CD4-positive, alpha-beta T cell treated with Interleukin-15 for 4 hours (primary cell): ENCODE measurements around the gene LVRN.

Experiments used
- DNase-seq: peaks from one replicate; pipeline ENCODE4 v3.0.0-alpha.2; 2020; ENCODE audit warnings: low spot score

Gene LVRN

DNA sequence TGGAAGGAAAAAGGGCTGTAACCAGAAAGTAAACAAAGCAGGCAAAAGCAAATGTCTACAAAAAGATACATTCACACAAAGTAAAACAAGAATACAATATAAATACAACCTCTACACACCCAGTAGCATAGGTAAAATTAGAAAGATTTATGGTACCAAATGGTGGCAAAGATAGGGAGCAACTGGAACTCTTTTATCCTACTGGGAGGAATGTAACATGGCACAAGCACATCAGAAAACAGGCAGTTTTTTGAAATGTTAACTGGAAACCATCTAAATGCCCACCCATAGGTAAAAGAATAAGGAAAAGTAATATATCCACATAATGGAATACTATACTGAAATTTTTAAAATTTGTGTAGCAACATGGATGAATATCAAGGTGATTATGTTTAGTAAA lies 61.3 kb downstream of the LVRN start:
- no peak for DNase-seq

DNA sequence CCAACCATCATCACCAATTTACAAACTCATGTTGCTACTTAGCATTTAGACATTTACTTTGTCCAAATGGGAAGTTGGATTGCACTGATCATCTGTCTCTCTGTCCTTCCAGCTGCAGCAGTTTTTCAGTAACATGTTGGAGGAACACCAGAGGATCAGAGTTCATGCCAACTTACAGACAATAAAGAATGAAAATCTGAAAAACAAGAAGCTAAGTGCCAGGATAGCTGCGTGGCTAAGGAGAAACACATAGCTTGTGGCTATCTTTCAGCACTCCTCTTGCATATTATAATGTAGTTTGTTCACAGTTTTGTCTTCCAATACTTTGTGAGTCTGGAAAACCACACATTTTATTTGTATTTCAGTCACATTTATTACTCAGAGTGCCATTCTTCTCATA lies 63.6 kb downstream of the LVRN start:
- no peak for DNase-seq

DNA sequence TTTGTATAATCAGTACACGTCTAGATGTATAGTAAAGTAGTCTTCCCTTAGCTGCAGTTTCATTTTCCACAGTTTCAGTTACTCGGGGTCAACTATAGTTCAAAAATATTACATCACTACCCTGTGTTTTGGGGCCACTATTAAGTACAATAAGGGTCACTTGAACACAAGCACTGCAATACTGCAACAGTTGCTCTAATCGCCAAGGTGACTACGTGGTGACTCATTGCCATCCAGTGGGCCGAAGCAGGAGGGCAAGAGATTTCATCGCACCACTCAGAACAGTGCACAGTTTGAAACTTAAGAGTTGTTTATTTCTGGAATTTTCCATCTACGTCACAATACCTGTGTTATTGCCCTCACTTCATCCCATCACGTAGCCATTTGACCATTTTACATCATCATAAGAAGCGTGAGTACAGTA lies 69.8 kb downstream of the LVRN start, which contains the start of gene ARL14EPL:
Gene ARL14EPL (plus strand): TSS at position 379 of the 424 bp plus-strand sequence. CDS start 18,994 bp downstream, outside the sequence.
- DNase-seq = peak; percentile 2

DNA sequence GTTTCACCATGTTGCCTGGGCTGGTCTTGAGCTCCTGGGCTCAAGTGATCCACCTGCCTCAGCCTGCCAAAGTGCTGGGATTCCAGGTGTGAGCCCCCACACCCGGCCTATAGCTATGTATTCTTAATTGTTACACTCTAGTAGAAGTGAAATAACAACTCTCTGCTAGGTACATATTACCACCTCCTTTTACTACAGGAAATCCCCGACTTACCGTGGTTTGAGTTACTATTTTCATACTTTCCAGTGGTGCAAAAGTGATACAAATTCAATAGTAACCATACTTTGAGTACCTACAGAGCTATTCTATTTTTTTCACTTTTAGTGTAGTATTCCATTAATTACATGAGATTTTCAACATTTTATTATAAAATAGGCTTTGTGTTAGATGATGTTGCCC lies 70.7 kb downstream of the LVRN start:
- DNase-seq = no peak

DNA sequence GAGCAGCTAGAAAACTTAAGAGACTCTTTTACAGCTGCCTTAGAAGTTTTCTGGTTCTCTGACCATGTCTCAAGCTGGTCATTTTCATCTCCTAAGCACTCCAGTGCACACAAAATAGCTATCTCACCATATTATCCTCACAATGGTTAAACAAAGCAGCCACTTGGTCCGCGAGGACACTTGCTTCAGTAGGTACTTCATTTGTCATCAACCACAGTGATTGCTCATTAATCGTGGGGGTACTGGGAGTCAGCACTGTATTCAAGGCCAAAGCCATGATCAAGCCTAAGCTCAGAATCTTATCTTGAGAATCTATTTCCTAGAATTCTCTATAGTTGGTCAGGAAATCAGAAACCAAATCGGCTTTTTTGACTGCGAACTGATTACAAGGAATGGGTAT lies 72.8 kb downstream of the LVRN start:
- DNase-seq = no peak

DNA sequence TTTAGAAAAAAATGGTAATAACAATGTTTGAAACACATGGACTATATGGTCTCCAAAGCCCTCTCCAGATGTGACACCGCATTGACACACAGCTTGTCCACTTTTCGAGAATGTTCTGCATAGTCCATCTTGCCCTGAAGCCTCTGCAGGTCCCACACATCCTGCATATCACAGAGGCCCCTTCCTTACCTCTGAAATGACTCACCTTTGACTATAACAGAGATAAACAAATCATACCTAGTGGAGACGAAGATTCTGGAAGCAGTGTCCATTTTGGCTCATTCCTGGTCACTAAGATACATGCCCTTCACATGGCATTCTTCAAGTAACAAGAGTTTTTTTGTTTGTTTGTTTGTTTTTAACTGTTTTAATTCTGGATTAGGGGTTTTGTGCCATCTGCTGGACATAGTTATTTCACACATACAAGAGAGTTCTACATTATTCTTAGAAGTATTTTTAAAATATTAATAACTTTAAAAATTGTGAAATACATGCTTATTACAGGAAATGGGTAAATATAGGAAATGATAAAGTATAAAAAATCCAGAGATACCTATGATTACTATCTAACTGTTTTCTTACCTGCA lies 75.1 kb downstream of the LVRN start:
- no peak for DNase-seq

DNA sequence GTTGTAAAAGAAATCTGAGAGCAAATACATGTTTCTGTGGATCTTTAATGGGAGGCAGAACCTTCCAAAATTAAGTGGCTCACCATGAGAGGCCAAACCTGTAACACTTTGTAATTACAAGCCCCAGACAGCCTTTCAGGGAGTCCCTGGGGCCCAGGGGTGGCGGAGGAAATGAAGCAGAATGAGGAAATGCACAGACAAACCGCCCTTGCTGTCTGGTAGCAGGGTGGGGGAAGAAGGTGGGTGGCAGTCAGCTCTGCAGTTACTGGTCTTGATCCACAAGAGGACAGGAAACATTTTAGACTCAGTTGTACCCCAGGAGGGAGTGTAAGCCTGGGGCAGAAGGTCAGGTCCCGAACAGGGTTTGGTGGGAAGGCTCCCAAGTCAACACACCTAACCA lies 76.5 kb downstream of the LVRN start:
- no peak for DNase-seq

DNA sequence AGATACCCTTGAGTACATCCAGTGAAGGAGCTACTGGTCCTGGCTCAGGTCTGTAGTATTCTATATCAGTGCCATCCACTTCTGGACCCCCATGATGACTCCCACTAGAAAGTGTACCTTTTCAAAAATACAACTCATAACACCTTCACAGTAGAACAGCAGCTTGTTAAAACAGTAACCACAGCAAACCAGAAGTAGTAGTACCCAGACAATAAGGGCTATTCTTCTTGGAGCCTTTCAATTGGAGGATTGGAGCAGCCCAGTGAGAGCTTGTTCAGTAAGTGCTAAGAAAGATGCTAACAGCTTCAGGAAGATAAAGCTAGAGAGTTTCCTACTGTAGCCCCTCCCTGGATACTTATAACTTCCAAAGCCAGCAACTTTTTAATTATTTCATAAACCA lies 80.1 kb downstream of the LVRN start:
- DNase-seq = no peak

DNA sequence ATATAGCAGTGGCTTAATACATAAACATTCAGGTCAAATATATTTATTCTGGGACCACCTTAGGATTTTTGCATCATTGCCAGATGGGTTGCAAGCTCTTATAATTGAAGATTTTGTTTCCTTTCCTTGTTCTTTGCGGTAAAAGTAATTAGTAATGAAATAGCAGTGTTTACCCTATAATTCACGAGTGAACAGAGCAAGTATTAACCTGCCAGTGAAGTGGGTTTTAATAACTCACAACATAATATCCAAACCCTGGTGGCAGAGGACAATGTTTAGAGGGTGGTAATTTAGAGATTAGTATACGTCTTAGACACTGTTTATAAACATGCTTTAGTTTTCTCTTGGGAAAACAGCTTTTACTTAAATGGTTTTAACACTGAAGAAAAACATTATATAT lies 81.8 kb downstream of the LVRN start:
- DNase-seq = no peak

DNA sequence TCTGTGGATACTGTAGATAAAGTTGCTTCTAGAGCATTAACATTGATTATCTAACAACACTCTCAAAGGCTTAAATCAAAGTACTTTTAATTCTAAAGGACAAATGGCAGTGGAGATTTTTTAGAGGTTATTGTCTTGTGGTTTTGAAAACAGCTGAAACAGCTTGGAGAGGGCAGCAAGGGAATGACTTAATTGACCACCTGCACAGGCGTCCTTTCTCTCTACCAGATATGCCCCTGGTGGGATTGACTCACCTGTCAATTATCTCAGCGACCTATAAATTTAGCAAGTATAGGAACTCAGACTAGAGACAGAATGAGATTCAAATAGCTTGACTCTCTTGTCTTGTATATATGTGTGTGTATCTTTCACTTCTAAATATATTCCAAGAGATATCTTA lies 83.5 kb downstream of the LVRN start:
- no peak for DNase-seq

DNA sequence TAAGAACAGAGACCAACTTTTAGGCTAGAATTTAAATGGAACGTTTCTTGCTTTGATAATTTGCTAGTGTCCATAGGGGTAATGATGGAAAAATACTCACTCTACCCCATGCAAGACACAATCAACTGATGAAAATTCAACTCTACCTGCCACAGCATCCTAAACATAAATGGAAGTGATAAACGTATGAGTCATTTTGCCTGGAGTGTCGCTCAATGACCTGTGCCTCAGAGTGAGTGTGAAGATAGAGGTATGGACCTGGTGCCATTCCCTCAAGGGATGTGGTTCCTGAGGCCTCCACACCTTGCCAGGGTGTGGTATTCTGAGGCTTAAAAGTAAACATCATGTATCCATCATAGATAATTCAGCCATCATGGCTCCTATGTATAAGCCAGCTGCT lies 84.0 kb downstream of the LVRN start:
- no peak for DNase-seq

DNA sequence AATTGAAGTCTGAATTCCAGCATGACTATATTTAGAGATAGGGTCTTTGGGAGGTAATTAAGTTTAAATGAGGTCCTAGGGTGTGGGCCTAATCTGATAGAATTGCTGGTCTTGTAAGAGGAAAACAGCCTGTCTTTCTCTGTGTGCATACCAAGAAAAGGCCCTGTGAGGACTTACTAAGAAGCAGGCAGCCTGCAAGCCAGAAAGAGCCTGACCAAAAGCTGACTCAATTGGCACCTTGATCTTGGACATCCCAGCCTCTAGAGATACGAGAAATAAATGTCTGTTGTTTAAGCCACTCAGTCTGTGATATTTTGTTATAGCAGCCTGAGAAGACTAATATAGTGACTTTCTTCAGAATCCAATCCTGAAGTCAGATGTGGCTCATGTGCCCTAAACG lies 84.5 kb downstream of the LVRN start:
- DNase-seq = no peak

DNA sequence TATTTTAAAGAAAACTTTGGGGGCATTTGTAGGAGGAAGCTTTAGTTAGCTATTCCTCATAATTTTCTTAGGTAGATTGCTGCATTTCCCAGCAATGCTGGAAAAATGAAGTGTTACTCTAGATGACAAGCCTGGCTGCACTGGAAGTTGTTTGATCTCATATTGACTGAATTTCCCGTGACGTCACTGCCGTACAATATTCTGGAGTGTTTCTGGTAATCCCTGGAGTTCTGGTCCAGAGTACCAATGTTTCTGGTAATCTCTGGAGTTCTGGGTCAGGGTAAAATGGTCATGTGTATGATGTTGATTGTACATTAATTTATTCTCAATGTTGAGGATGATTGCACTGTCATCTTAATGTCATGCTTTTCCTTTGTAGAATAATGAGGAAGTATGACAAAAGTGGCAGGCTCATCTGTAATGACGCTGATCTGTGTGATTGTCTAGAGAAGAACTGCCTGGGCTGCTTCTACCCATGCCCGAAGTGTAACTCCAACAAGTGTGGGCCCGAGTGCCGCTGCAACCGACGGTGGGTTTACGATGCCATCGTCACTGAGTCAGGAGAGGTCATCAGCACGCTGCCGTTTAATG lies 96.2 kb downstream of the LVRN start:
- DNase-seq = no peak

DNA sequence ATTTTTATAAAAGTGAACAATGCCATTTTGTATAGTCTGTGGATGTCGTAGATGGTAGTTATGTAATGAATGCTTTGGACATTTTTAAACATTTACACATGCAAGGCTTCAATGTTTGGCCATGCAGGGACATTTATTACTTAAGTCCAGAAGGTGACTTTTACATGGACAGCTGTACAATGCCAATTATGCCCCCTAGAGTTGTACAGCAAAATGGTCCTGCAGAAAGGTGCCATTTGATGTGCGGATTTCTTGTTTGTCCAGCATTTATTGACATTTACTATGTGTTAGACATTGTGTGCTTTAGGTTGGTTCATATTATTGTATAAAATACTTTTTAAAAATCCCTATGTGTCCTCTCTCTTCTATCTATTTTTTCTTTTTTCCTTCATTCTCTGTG lies 100.1 kb downstream of the LVRN start:
- no peak for DNase-seq

DNA sequence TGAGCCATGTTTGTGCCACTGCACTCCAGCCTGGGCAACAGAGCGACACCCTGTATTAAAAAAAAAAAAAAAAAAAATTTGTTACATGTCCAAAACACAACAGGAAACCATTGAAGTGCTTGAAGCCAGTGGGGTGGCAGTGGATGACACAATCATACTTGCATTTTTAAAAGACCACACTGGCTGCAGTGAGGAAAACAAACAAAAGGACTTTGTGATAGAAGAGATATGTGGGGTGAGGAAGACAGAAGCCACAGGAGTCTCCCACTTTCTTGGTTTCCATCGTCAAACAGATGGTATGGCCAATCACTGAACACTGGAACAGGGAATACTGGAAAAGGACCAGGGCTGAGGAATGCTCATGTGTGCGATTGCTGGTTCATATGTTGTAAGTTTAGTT lies 101.7 kb downstream of the LVRN start:
- no peak for DNase-seq

DNA sequence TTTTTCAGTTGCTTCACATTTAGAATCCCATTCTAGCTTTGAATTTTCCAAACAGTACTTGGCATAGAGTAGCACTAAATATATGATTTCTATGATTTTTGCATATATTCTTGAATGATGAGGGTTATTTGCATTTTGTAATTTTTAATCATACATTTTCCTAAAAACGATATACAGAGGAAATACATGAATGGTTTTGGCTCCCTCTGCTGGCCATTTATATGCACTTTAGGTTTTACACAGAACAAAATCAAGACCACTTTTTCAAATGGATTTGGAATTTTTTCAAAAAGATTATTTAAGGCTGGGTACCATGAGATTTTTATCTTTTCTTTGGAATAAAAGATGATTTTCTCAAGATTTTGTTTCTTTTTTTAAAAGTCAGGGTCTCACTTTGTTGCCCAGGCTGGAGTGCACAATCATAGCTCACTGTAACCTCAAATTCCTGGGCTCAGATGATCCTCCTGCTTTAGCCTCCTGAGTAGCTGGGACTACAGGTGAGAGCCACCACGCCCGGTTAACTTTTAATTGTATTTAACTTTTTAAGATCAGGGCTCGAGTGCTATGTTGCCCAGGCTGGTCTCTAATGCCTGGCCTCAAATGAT lies 105.9 kb downstream of the LVRN start:
- DNase-seq = peak; percentile 56

DNA sequence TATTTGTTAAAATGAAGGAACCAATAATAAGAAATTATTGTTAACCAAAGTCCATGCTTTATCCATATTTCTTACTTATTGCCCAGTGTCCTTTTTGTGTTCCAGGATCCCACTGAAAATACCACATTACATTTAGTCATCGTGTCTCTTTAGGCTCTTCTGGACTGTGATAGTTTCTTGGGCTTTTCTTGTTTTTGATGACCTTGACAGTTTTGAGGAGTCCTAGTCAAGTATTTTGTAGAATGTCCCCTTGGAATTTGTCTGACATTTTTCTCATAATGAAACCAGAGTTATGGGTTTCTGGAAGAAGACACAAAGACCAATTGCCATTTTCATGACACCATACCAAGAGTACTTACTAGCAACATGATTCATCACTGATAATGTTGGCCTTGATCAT lies 108.9 kb downstream of the LVRN start:
- DNase-seq = no peak

DNA sequence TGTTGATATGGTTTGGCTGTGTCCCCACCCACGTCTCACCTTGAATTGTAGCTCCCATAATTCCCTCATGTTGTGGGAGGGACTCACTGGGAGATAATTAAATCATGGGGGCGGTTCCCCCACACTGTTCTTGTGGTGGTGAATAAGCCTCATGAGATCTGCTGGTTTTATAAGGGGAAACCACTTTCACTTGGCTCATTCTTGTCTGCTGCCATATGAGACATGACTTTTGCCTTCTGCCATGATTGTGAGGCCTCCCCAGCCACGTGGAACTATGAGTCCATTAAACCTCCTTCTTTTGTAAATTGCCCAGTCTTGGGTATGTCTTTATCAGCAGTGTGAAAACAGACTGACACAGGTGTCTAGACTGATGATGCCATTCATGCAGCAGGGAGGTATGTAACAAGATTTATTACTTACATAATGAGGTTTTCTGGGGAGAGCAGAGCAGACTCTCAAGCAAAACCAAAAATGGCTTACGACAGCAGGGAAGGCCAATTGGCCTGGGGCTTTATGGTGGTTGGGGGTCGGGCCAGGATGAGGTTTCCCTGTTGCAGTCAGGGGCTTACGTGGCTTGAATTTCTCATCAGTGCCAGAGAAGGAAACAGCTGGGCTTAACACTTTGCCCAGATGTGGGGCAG lies 113.0 kb downstream of the LVRN start:
- DNase-seq = no peak

DNA sequence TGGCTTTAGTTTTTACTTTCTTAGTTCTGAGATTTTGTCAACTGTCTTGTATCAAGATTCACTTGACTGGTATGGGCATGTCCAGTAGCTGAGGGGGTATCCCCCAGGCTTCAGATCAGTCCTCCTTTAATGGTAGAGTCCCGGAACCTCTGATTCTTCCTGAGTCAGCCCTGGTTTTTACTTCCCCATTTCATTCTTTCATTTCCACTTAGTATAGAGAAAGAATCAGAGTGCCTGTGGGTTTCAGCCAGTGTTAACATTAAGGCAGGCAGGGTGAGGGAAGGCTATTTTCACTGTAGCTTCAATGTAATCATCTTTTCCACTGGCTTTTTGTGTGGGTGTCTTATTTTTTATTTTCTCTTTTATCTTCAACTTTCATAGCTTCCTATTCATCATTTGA lies 114.2 kb downstream of the LVRN start:
- DNase-seq = no peak
